HK-2 (cell line): ENCODE results near the gene ODR4.
"Not testable (repeated sequence)": the region's sequence is repeated elsewhere in the genome, so short reads cannot be mapped to it uniquely, and the experiment has no call there.

Source experiments
- DNase-seq: peaks from one replicate; pipeline ENCODE4 v3.0.0-alpha.2; 2018; ENCODE audit not compliant: unreplicated experiment

Gene ODR4

DNA sequence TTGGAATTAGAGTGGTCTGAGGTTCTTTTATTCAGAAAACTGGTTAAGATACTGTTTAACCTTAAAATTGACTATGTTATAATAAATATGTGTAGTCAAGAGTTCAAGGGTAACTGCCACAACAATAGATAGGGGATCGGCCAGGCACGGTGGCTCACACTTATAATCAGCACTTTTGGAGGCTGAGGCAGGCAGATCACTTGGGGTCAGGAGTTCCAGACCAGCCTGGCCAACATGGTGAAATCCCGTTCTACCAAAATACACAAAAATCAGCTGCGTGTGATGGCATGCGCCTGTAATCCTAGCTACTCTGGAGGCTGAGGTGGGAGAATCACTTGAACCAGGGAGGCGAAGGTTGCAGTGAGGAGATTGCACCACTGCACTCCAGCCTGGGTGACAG is 45.8 kb downstream of the ODR4 start:
- no peak for DNase-seq

DNA sequence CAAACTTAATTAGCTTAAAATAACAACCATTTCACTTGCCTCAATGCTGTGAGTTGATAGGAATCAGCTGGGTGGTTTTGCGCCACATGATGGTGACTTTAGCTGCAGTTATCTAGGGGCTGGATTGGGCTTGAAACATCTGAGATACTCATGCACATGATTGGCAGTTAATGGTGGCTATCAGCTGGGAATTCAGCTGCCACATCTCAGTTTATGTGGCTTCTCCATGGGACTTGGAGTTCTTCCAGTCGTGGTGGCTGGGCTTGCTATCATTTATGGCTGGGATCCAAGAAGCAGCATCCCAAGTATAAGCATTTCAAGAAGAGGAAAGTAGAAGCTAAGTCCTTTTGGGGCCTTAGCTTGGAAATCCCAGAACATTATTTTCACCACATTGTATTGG is 48.9 kb downstream of the ODR4 start:
- DNase-seq: no peak

DNA sequence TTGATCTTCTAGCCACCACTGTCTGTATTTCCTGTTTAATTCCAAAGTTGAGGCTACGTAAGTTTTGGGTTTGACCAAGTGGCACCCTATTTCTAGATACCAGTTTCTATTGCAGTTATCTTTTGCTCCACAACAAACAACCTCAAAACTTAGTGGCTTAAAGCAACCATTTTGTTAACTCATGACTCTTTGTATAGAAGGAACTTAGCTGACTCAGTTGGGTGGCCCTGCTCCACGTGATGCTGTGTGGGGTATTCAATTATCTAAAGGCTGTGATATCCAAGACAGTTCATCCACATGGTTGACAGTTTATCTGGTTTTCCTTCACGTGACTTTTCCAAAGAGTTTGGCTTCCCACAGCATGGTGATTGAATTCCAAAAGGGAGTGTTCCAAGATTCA is 50.5 kb downstream of the ODR4 start:
- DNase-seq: no peak

DNA sequence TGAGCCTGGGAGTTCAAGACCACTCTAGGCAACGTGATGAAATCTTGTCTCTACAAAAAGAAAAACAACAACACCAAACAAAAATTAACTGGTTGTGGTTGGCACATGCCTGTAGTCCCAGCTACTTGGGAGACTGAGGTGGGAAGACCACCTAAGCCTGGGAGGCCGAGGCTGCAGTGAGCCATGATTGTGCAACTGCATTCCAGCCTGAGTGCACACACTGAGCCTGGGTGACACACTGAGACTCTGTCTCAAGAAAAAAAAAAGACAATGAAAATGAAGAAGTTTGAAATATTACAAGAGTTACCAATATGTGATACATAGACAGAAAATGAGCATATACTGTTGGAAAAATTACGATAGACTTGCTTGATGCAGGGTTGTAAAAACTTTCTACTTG is 53.4 kb downstream of the ODR4 start:
- DNase-seq: no peak

DNA sequence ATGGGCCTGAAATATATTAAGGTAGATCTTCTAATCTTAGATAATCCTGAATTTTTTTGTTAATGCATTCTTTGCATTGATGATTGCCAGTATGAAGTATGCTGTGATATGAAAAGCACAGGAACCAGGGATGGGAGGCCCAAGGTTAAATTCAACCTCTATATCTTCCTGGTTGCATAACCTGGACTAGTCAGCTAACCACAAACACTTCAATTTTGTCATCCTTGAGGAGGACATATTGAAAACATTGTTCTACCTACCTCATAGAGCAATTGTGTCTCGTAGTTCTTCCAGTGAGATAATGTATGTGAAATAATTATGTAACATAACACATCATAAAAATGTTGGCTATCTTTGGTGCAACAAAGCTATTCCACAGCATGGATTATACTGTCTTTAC is 59.7 kb downstream of the ODR4 start:
- no peak for DNase-seq

DNA sequence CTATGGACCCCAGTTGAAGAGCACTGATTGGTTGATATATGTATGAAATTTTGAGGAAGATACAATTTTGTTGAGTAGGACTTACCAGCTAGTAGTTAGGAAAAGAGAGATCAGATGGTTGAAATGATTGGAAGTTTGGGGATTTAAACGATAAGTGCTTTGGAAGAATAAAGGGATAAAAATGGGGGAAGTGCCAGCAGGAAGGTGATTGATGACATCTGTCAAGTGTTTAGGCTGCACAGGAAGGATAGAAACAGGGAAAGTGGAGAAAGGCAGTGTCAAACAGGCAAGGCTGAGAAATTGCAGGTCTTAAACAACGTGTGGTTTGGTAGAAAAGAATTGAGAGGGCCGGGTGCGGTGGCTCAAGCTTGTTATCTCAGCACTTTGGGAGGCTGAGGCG is 62.9 kb downstream of the ODR4 start:
- no peak for DNase-seq

DNA sequence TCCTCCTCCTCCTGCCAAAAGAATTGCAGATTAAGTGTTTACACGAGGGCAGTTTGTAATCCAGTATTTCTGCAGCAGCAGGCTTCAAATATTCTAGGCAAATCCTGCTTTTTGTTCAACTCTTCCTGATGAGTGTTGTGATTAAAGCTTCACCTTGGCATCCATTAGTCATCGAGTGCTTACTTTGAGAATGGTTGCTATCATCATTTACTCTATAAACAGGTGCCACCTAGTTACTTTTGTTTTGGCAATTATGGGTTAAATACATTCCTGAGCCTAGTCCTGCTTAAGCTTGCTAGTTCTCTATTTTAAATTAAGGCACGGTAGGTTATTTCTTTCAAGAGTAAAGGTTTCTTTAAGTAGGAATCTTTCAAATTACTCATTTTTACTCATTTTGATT is 64.9 kb downstream of the ODR4 start:
- DNase-seq: no peak

DNA sequence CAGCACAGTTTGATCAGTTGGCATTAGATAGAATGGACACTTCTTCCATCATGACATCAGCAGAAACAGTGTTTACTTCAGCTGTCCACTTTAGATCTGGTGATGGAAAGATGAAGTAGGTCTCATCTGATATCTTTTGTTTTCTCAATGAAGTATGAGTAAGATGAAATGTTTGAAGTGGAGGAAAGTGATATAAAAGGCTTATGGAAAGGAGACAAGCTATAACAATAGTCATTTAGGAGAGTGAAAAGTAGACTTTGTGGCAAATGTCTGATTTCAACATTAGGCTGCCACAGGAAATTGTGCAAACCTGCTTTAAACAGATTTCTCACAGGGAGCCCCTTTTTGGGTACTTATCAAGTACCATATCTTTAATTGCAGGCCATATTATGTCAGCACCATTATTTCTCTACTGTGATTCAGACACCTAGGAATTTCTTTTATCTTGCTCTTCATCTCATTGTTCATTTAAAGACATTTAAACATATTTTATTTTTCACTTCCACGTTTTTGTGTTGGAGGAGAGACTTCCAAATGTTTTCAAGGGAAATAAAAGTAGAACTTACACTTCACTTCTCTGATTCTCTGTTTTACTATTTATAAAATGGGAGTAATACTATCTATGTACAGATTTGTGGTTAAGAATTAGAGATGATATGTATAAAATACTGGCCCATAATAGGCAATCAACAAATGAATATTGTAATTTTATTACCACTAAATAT is 67.2 kb downstream of the ODR4 start:
- no peak for DNase-seq

DNA sequence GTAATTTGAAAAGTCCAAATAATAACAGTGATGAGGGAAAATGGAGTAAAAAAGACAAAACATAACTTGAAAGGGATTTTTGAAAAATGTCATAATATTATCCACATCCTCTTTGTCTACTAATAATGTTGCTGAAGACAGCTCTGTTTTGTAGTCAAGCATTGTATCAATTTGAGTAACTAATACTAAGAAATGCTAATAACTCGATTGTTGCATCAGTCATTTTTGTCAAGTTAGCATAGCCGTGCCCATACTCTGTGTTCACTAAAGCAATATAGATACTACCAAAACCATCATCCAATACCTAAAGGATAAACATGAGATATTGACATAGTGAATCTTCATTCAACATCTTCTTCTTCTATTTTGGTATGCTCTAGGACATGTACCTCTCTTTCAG is 68.0 kb downstream of the ODR4 start:
- no peak for DNase-seq

DNA sequence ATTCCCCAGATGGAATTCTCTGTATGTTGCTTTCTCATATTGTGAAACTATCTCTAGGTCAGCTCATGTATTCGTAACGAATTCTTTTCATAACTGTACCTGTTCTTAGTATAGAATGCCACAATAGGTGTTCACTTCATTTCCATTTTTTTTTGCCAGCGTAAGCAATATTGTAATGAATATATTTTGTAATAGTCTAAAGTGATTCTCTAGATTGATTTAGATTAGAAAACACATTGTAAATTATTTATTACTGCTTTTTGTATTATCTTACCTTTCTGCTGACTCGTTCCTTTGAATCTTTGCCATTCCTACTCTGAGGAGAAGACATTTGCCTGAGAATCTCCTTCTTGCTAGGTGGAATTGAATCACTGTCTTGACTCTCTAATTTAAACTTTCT is 70.5 kb downstream of the ODR4 start:
- DNase-seq: no peak

DNA sequence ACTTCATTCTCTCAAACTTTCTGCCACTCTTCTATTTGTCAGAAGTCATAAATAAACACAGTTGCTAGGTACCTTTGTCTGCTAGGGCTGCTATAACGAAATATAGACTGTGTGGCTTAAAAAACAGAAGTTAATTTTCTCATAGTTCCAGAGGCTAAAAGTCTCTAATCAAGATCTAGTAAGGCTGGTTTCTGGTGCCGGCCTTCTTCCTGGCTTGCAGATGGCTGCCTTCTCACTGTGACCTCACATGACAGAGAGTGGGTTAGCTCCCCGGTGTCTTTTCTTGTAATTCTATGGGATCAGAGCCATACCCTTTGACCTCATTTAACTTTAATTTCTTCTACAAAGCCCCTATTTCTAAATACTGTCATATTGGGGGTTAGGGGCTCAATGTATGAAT is 79.3 kb downstream of the ODR4 start:
- no peak for DNase-seq

DNA sequence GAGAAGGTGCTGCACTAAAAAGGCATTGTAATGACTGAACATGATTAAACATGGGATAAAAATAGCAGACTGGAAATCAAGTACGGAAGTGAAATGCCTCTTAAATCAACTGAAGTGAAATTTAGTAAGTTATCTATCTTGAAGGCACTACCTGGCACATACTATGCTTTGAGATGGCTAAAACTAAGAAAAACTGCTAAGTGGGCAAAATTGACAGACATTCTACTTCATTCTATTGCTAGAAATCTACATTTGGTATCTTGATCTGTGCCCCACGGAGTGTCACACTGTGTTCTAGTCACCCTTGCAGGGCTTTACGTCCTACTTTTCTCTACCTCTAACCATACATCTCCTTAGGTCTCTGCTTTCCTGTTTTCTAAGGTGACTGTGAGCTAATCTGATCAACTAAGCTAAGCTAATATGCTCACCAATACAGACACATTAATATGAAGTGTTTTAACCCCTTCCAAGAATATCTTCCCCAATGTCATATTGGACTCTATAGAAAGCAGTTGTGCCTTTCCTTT is 81.2 kb downstream of the ODR4 start:
- no peak for DNase-seq

DNA sequence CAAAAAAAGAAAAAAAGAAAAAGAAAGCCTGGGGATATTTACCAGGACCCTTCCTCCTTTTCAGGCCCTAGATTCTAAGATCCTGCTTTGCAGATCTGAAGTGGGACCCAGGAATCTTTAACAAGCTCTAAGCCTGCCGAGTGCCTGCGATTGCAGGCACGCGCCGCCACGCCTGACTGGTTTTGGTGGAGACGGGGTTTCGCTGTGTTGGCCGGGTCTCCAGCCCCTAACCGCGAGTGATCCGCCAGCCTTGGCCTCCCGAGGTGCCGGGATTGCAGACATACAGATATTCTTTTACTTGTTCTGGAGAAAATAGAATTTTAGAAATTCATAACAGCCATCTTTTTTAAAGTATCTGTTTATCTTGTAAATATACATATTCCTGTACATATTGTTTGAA is 83.5 kb downstream of the ODR4 start:
- DNase-seq: not testable (repeated sequence)

DNA sequence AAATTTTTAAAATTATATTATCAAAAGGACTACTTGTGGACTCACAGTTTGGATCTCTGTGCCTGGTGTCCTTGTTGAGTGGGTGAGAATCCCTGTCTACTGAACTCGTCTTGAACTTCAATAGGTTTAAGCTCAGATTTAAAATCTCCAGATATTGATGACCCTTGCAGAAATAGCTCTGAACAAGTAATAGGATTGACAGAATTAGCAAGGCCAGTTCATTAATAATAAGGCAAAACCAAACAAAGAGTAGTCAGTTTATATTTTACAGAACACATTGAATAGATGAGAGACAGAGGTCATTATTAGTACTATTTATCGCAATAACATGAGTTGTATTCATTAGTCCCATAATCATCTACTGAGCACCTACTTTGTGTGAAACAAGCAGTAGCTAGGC is 85.4 kb downstream of the ODR4 start, which contains the start of gene PDC:
PDC (minus strand) TSS at position 101 of the 400 bp plus-strand sequence. CDS start 11,655 bp downstream, outside the sequence.
- no peak for DNase-seq

DNA sequence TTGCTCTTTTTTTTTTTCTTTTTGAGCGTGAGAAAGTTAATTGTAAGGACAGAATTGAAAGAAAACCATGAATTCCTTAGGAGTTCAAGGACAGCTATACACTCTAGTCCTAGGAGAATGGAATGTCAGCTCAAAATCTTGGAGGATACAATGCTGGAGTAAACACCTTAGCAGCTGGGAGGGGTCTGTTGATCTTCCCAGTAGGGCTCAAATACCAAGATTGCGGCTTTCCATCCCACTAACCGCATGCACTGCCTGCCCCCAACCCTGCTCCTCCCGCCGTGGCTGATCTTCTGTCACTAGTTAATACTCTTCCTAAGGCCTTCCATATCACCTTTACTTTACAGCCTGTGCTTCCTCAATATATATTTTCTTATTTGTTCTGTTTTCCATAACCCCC is 87.9 kb downstream of the ODR4 start:
- DNase-seq: no peak

DNA sequence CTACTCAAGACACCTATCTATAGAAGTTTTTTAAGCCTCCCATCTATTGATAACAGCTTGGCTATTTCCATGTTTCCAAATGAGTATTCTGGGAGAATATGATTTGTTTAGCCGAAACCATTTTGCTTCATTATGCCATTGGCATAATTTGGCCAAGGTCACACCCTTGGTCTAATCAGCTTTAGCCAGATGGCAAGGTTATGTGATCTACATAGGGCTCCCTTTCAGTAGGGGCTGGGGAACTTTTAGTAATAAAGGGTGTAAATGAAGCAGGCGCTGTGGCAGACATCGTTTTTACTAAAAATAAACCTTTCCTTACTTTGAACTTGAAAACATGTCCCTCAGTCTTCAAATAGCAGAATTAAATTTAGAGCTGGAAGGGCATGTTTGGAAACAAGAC is 88.3 kb downstream of the ODR4 start:
- no peak for DNase-seq

DNA sequence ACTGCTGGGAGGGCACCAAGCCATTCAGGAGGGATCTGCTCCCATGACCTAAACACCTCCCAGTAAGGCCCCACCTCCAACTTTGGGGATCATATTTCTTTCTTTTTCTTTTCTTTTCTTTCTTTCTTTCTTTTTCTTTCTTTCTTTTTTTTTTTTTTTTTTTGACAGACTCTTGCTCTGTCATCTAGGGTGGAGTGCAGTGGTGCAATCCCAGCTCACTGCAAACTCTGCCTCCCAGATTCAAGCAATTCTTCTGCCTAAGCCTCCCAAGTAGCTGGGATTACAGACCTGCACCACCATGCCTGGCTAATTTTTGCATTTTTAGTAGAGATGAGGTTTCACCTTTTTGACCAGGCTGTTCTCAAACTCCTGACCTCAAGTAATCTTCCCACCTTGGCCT is 89.9 kb downstream of the ODR4 start:
- not testable (repeated sequence) for DNase-seq

DNA sequence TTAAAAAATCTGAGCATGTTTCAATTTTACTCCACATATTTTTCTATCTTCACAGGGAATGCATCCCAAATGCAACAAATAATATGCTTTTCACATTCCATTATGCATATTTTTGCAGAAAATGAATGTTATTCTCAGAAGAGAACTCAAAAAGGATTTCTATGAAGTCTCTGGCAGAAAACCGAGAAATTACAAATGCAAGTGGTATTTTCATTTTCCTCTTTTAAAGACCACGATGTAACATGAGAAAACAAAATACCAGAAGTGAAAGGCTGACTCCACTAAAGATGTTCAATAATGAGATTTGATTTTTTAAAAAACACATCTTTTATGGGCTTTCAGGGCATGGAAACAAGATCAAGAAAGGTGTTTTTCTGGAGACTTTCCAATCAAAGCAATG is 90.3 kb downstream of the ODR4 start:
- DNase-seq: no peak
